PC-3 (cell line): ENCODE measurements around the gene RCOR1. TPM values are rescaled to one million over a fixed set of nuclear protein-coding genes. Genes with fewer than 3 reads are reported as not detected.
A peak's percentile ranks its signal among the peaks of the same experiment; 100 is the strongest.

Experiments used
- ATAC-seq: fragments of 200-7000 bp; cut with Tn5 transposase; 2 replicates; pipeline ENCODE4 v1.9.1; 2020; ENCODE audit warnings: mild to moderate bottlenecking, moderate library complexity
- BruUV-seq: library from RNA; stranded (reverse); fragments of 400-500 nt; replicated peaks from 2 replicates; lab custom pipeline; 2021; lab: Mats Ljungman, UMichigan
- CTCF ChIA-PET: fragments of 300-600 bp; sonication (Branson Sonifier 250); formaldehyde crosslinking; loops from one replicate; lab custom pipeline; 2022; ENCODE audit warnings: antibody characterized with exemption; lab: Charles Lee
- POLR2A ChIA-PET: fragments of 300-600 bp; sonication (Branson Sonifier 250); formaldehyde crosslinking; loops from one replicate; lab custom pipeline; 2022; ENCODE audit warnings: antibody characterized with exemption; ENCODE audit not compliant: unreplicated experiment; lab: Charles Lee
- DNase-seq: peaks from one replicate; pipeline ENCODE4 v3.0.0-alpha.2; 2015
- H2AFZ ChIP-seq: fragments of 300-600 bp; sonication (generic); 2 replicates; pipeline ENCODE4 v1.6.0; 2016; ENCODE audit warnings: antibody characterized with exemption, low read length
- H3F3A ChIP-seq: fragments of 300-600 bp; sonication (generic); one replicate; pipeline ENCODE4 v1.6.0; 2017; ENCODE audit warnings: antibody characterized with exemption, low read length, control low read depth, mild to moderate bottlenecking; ENCODE audit not compliant: unreplicated experiment
- H3K27ac ChIP-seq: fragments of 300-600 bp; sonication (generic); 2 replicates; pipeline ENCODE4 v1.5.1; 2016; ENCODE audit warnings: mild to moderate bottlenecking, low read length
- H3K27me3 ChIP-seq: fragments of 300-600 bp; sonication (generic); 2 replicates; pipeline ENCODE4 v1.6.1; 2016; ENCODE audit warnings: low read length, mixed read lengths
- H3K36me3 ChIP-seq: fragments of 300-600 bp; sonication (generic); 2 replicates; pipeline ENCODE4 v1.6.1; 2016; ENCODE audit warnings: low read depth, mixed run types, low read length, mixed read lengths
- H3K4me1 ChIP-seq: fragments of 300-600 bp; sonication (generic); 2 replicates; pipeline ENCODE4 v1.5.1; 2016; ENCODE audit warnings: low read length; ENCODE audit not compliant: insufficient read depth
- H3K4me2 ChIP-seq: fragments of 300-600 bp; sonication (generic); 2 replicates; pipeline ENCODE4 v1.6.0; 2016; ENCODE audit warnings: low read length
- H3K4me3 ChIP-seq: fragments of 300-600 bp; sonication (generic); 2 replicates; pipeline ENCODE4 v1.5.1; 2016; ENCODE audit warnings: mild to moderate bottlenecking, low read length, mixed read lengths
- H3K79me2 ChIP-seq: fragments of 300-600 bp; sonication (generic); 2 replicates; pipeline ENCODE4 v1.6.1; 2017; ENCODE audit warnings: low read length, mixed read lengths
- H3K9ac ChIP-seq: fragments of 300-600 bp; sonication (generic); 2 replicates; pipeline ENCODE4 v1.6.0; 2016; ENCODE audit warnings: mild to moderate bottlenecking, low read length
- H3K9me2 ChIP-seq: fragments of 300-600 bp; sonication (generic); replicated peaks from 2 replicates; pipeline ENCODE4 v1.6.1; 2016; ENCODE audit warnings: mixed run types, low read length, mixed read lengths
- H3K9me3 ChIP-seq: fragments of 300-600 bp; sonication (generic); 2 replicates; pipeline ENCODE4 v1.6.1; 2016; ENCODE audit warnings: low read length, mixed read lengths
- H4K20me1 ChIP-seq: fragments of 300-600 bp; sonication (generic); 2 replicates; pipeline ENCODE4 v1.6.1; 2016; ENCODE audit warnings: low read length, mixed read lengths
- CTCF ChIP-seq: fragments of 300-600 bp; sonication (generic); conservative IDR thresholded peaks from 2 replicates; pipeline ENCODE4 v1.5.1; 2017; ENCODE audit warnings: antibody characterized with exemption, low read depth, mild to moderate bottlenecking, low read length
- EZH2 ChIP-seq: fragments of 300-600 bp; sonication (generic); IDR thresholded peaks from one replicate; pipeline ENCODE4 v1.6.1; 2017; ENCODE audit warnings: antibody characterized with exemption, mild to moderate bottlenecking, low read length; ENCODE audit not compliant: unreplicated experiment
- EZH2phosphoT487 ChIP-seq: fragments of 300-600 bp; sonication (generic); IDR thresholded peaks from 2 replicates; pipeline ENCODE4 v1.6.1; 2018; ENCODE audit warnings: mild to moderate bottlenecking, antibody characterized with exemption, low read length, borderline replicate concordance
- intact Hi-C: fragments of 100-400 bp; cut with micrococcal nuclease; formaldehyde crosslinking; loops from 2 replicates; pipeline ENCODE4 v1.9.0; 2023
- total RNA-seq: library from RNA; depleted of rRNA; stranded (reverse); fragments of >200 nt; gene quantifications from 2 replicates; pipeline ENCODE4 v1.2.3, GENCODE V29; 2014

Gene RCOR1
- total RNA-seq, 1 experiment from 2014 or later, result 22.2 TPM

GRCh38 chr14:102578821-102579220 lies 13.6 kb upstream of the RCOR1 start:
- TF ChIP-seq EZH2 (no peak), EZH2phosphoT487 (no peak), CTCF (no peak)
- Histone ChIP-seq H3K9me3 (no peaks in the 10 kb centered on the region), H3K27ac (no peak overlapping the region), H3K4me3 (no peak overlapping the region), H3K9ac (no peak overlapping the region), H3K9me2 (no peaks in the 10 kb centered on the region), H4K20me1 (no peaks in the 10 kb centered on the region), H3F3A (no peaks in the 10 kb centered on the region), H3K27me3 (no peaks in the 10 kb centered on the region), H3K79me2 (no peaks in the 10 kb centered on the region), H2AFZ (no peak overlapping the region), H3K36me3 (no peaks in the 10 kb centered on the region), H3K4me2 (no peak overlapping the region), H3K4me1 (peaks cover 13% of the 10 kb centered on the region)
- no peak for DNase-seq
- ChIA-PET POLR2A (no interaction called here), CTCF (no interaction called here)
- ATAC-seq, result no peak
- no TSS peak for BruUV-seq
- intact Hi-C loops, result no loop called here

- TF ChIP-seq EZH2 (no peak), CTCF (no peak), EZH2phosphoT487 (no peak)
- Histone ChIP-seq H3K36me3 (no peaks in the 10 kb centered on the region), H3K4me1 (peaks cover 13% of the 10 kb centered on the region), H3K27me3 (no peaks in the 10 kb centered on the region), H3K9ac (no peak overlapping the region), H2AFZ (peak overlapping the region; percentile 41), H3K27ac (peak overlapping the region; percentile 36), H3F3A (no peaks in the 10 kb centered on the region), H3K4me2 (peak overlapping the region; percentile 56), H3K9me2 (no peaks in the 10 kb centered on the region), H3K4me3 (no peak overlapping the region), H3K79me2 (no peaks in the 10 kb centered on the region), H3K9me3 (no peaks in the 10 kb centered on the region), H4K20me1 (no peaks in the 10 kb centered on the region)
- intact Hi-C loops, result no loop called here
- peak; percentile 72 for ATAC-seq
- no TSS peak for BruUV-seq
- peak; percentile 81 for DNase-seq
- CTCF ChIA-PET, result interaction anchor here (0.7 kb wide), 1 partner anchor 150 kb away, joined by 8 read pairs; no protein-coding TSS in a partner anchor
- POLR2A ChIA-PET, result no interaction called here
These were observed 12.5 kb upstream of the RCOR1 start for GRCh38 chr14:102579696-102580549.

GRCh38 chr14:102580550-102581110 lies 11.8 kb upstream of the RCOR1 start:
- H3K9me2 ChIP-seq, result no peaks in the 10 kb centered on the region
- POLR2A ChIA-PET, result no interaction called here
- no peaks in the 10 kb centered on the region for H3K9me3 ChIP-seq
- no peaks in the 10 kb centered on the region for H3K79me2 ChIP-seq
- BruUV-seq, result no TSS peak
- CTCF ChIA-PET, result no interaction called here
- no peaks in the 10 kb centered on the region for H3F3A ChIP-seq
- H3K4me3 ChIP-seq, result no peak overlapping the region
- no peaks in the 10 kb centered on the region for H4K20me1 ChIP-seq
- peaks cover 19% of the 10 kb centered on the region for H3K4me1 ChIP-seq
- intact Hi-C loops, result no loop called here
- peak overlapping the region; percentile 41; the same call in 1 of the 2 replicates for H2AFZ ChIP-seq
- DNase-seq (peak; percentile 34), ATAC-seq (peak; percentile 41)
- no peaks in the 10 kb centered on the region for H3K27me3 ChIP-seq
- H3K9ac ChIP-seq, result no peak overlapping the region
- TF ChIP-seq CTCF, result no peak
- TF ChIP-seq EZH2phosphoT487, result no peak
- no peak for TF ChIP-seq EZH2
- peak overlapping the region; percentile 48; the same call in 1 of the 2 replicates for H3K4me2 ChIP-seq
- no peak overlapping the region; the same call in 1 of the 2 replicates for H3K27ac ChIP-seq
- no peaks in the 10 kb centered on the region for H3K36me3 ChIP-seq
